ENCODE data around the gene MTCL1. TPM values are rescaled to one million over a fixed set of nuclear protein-coding genes. Genes with fewer than 3 reads are reported as not detected.
A peak's percentile ranks its signal among the peaks of the same experiment; 100 is the strongest.

The MTCL1 gene
- total RNA-seq, 1 donor from 2014 or later = 59.3 TPM

DNA sequence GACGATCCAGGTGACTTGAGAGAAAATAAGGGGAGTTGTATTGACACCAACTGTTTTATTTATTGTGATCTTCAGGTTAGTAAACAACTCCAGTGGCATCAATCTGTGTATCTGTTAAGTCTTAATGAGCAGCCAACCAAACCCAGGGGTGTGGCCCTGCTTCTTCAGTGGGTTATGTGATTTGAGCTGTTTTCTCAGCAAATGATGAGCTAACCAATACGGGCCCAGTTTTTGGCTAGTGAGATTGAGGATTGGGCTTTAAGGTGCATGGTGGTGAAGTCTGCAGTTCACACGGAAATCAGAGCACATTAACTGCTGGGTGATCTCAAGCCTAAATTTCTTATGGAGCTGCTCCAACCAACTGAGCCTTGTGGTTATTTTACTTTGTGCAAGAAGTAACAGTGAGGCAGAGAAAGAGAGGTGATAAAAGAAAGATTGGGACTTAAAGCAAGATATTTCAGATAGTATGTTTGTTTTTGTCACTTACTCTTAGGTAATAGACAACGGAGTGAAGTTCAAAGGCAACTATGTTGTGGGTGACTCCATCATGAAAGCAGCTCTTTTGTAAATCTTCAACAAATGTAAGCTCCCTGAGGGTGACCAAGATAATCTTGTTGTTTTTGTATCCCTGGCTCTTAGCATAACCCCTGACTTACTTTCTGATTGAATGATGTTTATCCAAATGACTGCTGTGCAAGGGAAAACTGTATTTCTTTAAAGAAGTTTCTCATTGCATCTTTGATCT is 2.4 kb downstream of the MTCL1 start:
- DNase-seq (ENCODE audit: low read depth) = peak; percentile 86
- Histone ChIP-seq H3K27ac (ENCODE audit: low read depth, low read length) (peak overlapping the region; percentile 54), H3K4me1 (ENCODE audit: insufficient read depth, low read length) (peaks cover 26% of the 10 kb centered on the region), H2AFZ (ENCODE audit: low read depth, low read length) (peak overlapping the region; percentile 13), H4K20me1 (ENCODE audit: insufficient read depth, low read length) (peaks cover 47% of the 10 kb centered on the region), H3K27me3 (ENCODE audit: insufficient read depth, low read length) (no peaks in the 10 kb centered on the region), H3K4me3 (ENCODE audit: insufficient read depth, low read depth, low read length) (peak overlapping the region; percentile 84), H3K9me3 (ENCODE audit: insufficient read depth, low read depth, low read length) (no peaks in the 10 kb centered on the region), H3K9ac (ENCODE audit: low read length) (peak overlapping the region; percentile 92), H3K4me2 (ENCODE audit: low read length) (peak overlapping the region; percentile 99), H3K36me3 (ENCODE audit: insufficient read depth, low read length) (peaks cover 5% of the 10 kb centered on the region), H3K79me2 (ENCODE audit: insufficient read depth, low read length) (peaks cover 64% of the 10 kb centered on the region)
- H3K4me3 Mint-ChIP-seq (ENCODE audit: unreplicated experiment) = peak overlapping the region; percentile 100
- peak; percentile 23 for FAIRE-seq
- peak overlapping the region; percentile 84 for H3K27ac Mint-ChIP-seq (ENCODE audit: unreplicated experiment)
- TF ChIP-seq, protein P1, sequence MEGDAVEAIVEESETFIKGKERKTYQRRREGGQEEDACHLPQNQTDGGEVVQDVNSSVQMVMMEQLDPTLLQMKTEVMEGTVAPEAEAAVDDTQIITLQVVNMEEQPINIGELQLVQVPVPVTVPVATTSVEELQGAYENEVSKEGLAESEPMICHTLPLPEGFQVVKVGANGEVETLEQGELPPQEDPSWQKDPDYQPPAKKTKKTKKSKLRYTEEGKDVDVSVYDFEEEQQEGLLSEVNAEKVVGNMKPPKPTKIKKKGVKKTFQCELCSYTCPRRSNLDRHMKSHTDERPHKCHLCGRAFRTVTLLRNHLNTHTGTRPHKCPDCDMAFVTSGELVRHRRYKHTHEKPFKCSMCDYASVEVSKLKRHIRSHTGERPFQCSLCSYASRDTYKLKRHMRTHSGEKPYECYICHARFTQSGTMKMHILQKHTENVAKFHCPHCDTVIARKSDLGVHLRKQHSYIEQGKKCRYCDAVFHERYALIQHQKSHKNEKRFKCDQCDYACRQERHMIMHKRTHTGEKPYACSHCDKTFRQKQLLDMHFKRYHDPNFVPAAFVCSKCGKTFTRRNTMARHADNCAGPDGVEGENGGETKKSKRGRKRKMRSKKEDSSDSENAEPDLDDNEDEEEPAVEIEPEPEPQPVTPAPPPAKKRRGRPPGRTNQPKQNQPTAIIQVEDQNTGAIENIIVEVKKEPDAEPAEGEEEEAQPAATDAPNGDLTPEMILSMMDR (IDR thresholded peaks at IDR 0.05; ENCODE audit: insufficient read depth, low read depth, low read length) = no peak
- TF ChIP-seq EZH2 (IDR thresholded peaks at IDR 0.05; ENCODE audit: insufficient read depth, low read length) = no peak
- H3K4me1 Mint-ChIP-seq (ENCODE audit: low read depth, unreplicated experiment) = peaks cover 15% of the 10 kb centered on the region
- peaks cover 10% of the 10 kb centered on the region for H3K36me3 Mint-ChIP-seq (ENCODE audit: low read depth, unreplicated experiment)
- H3K9me3 Mint-ChIP-seq (ENCODE audit: unreplicated experiment) = no peaks in the 10 kb centered on the region
- no peaks in the 10 kb centered on the region for H3K27me3 Mint-ChIP-seq (ENCODE audit: low read depth, unreplicated experiment)

DNA sequence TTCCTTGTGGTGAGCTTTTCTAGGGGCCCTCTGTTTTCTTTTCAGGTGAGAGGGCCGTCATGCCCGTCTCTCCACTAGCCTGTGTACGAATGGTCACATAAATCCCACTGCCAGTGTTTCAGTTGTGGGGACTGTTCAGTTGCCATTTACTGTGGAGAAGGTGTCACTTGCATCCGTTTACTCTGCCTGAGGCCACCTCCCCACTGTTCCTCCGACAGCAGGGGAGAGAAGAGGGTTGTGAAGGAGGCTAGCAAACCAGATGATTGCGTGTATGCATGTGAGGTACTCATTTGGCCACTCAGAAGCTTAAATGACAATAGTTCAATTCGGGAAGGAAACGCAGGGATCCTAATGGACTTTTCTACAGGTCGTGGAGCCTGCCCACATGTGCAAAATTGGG is 3.3 kb downstream of the MTCL1 start:
- Mint-ChIP-seq H3K27me3 (ENCODE audit: low read depth, unreplicated experiment) (no peaks in the 10 kb centered on the region), H3K4me3 (ENCODE audit: unreplicated experiment) (peak overlapping the region; percentile 100), H3K9me3 (ENCODE audit: unreplicated experiment) (no peaks in the 10 kb centered on the region), H3K27ac (ENCODE audit: unreplicated experiment) (peak overlapping the region; percentile 66), H3K4me1 (ENCODE audit: low read depth, unreplicated experiment) (peaks cover 15% of the 10 kb centered on the region), H3K36me3 (ENCODE audit: low read depth, unreplicated experiment) (peaks cover 10% of the 10 kb centered on the region)
- Histone ChIP-seq H3K4me1 (ENCODE audit: insufficient read depth, low read length) (peaks cover 26% of the 10 kb centered on the region), H4K20me1 (ENCODE audit: insufficient read depth, low read length) (peaks cover 53% of the 10 kb centered on the region), H3K4me2 (ENCODE audit: low read length) (peak overlapping the region; percentile 99), H3K4me3 (ENCODE audit: insufficient read depth, low read depth, low read length) (no peak overlapping the region), H3K36me3 (ENCODE audit: insufficient read depth, low read length) (peaks cover 5% of the 10 kb centered on the region), H3K27me3 (ENCODE audit: insufficient read depth, low read length) (no peaks in the 10 kb centered on the region), H3K79me2 (ENCODE audit: insufficient read depth, low read length) (peaks cover 70% of the 10 kb centered on the region), H3K9ac (ENCODE audit: low read length) (no peak overlapping the region), H2AFZ (ENCODE audit: low read depth, low read length) (no peak overlapping the region), H3K27ac (ENCODE audit: low read depth, low read length) (no peak overlapping the region), H3K9me3 (ENCODE audit: insufficient read depth, low read depth, low read length) (no peaks in the 10 kb centered on the region)
- DNase-seq (ENCODE audit: low read depth) = no peak
- TF ChIP-seq EZH2 (IDR thresholded peaks at IDR 0.05; ENCODE audit: insufficient read depth, low read length) = no peak
- TF ChIP-seq, protein P1 (IDR thresholded peaks at IDR 0.05; ENCODE audit: insufficient read depth, low read depth, low read length) = no peak
- FAIRE-seq = no peak
